Measurements from ENCODE around the gene TMEM31.
A peak's percentile ranks its signal among the peaks of the same experiment; 100 is the strongest.

The TMEM31 gene, protein sequence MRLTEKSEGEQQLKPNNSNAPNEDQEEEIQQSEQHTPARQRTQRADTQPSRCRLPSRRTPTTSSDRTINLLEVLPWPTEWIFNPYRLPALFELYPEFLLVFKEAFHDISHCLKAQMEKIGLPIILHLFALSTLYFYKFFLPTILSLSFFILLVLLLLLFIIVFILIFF

DNA sequence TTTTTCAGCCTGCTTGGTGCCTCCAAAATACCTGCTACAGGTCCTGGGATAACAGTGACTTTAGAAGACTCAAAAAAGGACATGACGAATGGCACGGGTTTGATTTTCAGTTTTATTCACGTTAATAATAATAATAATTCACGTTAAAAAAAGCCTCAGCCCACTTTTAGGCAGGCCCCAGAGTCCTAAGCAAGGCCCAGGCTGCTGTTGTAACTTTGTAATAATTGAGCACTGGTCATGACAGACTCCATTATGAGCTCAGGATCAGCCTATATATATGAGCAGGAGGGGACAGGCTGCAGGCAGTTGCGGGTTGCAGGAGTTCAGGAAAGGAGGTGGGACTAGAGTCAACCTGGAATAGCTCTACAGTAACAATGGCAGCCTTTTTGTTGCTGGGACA is at the start of gene TMEM31:
TSS of gene TMEM31 (plus strand) at position 301 of the 400 bp plus-strand sequence. CDS start 1,350 bp downstream, outside the sequence.
- DNase-seq, result no peak

GRCh38 chrX:103663981-103664762 is 46.5 kb upstream of the TMEM31 start:
- no peak for DNase-seq

DNA sequence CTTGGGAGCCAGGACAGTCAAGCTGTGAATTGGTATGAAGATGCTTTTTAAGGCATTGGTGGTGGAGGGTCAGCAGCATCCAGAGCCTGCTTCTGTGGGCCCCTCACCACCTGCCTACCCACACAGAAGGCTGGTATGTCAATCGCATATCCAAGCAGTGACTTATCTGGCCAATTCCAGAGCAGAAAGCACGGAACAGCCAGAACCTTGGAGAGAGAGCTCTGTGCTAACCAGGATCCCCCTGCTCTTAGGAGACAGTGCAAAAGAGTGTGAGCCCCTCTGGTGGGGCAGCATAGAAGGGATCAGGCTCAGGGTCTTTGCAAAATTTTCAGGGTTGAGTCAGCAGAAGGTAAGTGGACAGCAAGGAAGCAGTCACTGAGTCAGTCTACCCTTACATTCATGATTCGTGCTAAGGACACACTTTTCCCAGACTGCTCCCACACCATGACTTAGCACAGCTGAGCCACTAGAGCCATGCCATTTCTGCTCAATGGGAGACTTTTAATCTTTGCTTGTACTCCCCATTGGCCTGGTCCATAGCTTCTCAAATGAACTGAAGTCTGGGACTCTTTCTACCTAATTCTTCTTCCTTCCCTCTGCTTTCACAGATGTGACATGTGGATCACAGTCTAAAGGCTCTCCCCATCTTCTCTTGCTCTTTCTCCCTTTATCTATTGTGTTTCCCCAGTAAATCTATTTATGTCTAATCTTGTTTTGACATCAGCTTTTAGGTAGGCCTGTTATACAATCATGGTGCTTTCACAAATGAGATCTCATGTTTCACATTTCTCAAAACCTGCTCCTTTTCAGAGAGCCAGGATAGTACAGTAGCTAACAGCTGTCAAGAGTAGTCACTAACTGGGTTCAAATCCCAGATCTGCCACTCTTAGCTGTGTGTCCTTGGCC is 44.3 kb upstream of the TMEM31 start:
- DNase-seq, result no peak

DNA sequence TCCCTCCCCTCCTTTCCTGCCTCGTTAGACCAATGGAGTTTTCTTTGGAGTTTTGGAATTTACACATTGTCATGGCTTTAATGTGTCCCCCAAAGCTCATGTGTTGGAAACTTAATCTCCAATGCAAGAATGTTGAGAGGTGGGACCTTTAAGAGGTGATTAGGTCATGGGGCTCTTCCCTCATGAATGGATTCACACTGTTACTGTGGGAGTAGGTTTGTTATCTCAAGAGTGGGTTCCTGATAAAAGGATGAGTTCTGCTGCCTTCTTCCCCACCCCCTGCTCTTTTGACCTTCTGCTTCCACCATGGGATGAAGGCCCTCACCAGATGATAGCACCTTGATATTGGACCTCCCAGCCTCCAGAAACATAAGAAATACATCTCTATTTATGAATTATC is 41.0 kb upstream of the TMEM31 start:
- no peak for DNase-seq

DNA sequence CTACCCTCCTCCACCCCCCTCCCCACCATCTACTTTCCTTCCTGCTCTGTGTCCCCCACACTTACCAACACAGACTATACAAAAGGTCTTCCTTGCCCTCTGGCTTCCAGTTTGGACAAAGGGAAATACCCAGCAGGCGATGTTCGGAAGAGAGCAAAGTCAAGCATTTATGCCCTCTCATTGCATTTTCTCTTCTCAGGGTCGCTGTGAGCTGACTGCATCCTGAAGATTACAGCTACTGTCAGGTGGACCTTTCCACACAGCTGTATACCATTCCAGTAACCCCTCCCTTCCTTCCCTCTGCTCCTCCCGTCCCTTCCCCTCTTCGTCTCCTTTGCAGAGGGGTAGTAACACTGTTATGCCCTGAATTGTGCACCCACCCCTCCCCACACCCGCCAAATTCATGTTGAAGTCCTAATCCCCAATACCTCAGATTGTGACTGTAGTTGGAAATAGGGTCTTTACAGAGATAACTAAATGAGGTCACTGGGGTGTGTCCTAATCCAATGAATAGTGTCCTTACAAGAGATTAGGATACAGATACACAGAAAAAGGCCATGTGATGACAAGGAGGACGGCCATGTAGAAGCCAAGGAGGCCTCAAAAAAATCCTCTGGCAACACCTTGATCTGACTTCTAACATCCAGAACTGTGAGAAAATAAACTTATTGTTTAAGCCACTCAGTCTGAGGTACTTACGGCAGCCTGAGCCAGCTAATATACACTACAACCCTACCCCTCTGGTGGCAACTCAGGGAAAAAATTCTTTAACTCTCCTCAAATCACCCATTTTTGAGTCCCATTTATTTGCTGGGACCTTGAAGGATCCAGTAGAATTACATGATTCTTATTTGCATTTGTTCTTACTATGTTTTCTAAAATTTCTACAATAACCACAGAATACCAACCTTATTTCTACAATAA is 35.9 kb upstream of the TMEM31 start:
- no peak for DNase-seq

DNA sequence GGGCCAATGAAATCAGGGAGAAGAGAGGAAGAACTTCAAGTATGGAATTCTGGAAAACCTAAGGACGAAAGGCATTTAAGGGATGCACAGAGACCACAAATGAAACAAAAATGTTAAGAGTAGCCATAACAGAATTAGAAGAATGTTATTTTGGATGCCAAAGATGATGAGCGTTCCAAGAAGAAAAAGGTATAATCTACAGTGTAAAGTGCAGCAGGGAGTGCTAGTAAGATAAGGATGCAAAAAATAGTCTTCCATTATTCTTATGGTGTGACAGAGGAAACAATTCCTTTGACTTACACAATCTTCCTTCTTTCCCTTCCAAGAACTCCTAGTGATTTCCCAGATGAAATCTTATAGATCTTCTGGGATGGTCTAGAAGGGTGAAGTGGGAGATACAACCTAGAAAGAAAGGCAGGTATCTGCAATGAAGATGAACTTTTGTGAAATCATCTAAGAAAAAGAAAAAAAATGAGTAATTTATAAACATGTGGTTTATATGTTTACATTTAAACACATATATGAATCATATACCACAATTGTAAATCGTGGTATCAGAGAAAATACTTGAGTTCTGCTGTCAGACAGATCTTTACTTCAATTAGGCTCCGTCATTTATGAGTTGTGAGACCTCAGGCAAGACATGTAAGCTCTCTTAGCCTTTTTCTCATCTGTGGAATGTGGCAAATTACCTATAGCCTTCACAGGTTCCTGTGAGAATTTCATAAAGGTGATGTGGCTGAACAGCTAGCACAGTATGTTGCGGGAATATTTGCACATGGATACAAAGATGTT is 32.3 kb upstream of the TMEM31 start:
- DNase-seq, result no peak

- no peak for DNase-seq
These were observed 29.3 kb upstream of the TMEM31 start for GRCh38 chrX:103681443-103681842.

GRCh38 chrX:103685396-103685795 is 25.3 kb upstream of the TMEM31 start:
- DNase-seq, result peak in 1 of 2 donors; percentile 7

DNA sequence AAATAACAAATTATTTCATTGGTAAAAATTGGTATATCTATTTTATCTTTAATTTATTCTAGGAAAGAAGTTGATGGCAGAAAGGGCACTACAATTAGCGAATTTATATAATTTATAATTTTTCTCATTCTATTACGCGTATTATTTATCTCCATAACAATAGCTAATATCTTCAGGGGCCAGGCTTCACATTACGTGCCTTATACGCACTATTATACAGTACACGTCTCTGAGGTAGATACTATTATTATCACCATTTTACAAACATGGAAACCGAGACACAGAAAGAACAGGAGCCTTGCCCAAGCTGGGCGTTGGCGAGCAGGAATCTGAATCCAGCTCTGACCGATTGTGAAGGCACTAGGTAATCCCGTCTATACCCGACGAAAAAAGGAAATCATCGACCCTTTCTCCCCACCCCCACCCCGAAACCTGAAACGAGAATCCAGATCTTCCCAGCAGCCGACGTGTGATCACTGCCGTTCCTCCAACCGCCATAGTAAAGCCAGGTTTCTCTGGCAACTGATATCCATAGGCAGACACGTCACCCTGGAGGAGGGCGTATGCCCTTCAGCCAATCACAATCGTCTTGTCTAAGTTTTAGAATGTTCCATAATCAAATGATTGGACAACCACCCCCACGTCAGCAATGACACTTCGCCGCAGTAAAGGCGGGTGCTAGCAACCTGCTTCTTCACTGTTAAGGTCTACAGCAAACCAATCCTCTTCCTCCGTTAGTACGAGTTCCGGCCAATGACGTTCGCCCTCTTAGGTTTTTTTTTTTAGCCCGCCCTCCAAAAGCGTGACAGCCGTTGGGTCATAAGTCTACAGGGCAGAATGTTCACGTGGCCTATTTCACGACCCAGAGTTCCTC is 24.3 kb upstream of the TMEM31 start, which contains the start of gene MORF4L2:
TSS of gene MORF4L2 (minus strand) at position 501 of the 874 bp plus-strand sequence. CDS start 9,672 bp downstream, outside the sequence.
- DNase-seq, result peak; percentile 80 to 83

GRCh38 chrX:103687073-103687695 is 23.5 kb upstream of the TMEM31 start:
- DNase-seq, result peak; percentile 82 to 87

DNA sequence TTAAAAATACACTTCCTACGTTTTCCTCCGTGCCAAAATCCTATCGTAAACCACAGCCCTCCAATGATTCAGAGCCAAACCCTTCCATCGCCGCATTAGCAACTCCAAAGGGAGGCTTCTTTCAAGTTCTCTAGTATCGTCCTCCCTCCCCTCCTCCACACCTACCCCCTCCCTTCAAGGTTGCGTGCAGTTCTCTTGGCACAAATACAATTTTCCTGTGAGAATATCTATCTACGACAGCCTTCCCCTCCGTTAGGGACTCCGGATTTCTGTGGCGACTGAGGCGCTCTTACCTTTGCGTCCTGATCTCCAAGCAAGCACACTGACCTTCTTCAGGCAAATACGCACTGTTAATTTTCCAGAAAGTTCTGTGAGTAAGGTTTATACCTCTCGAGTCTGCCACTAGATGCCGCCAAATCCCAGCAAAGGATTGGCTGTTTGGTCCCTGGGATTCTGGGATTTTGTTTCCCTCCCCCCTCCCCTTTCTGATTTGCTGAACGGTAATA is 23.0 kb upstream of the TMEM31 start:
- DNase-seq, result peak; percentile 45 to 59

DNA sequence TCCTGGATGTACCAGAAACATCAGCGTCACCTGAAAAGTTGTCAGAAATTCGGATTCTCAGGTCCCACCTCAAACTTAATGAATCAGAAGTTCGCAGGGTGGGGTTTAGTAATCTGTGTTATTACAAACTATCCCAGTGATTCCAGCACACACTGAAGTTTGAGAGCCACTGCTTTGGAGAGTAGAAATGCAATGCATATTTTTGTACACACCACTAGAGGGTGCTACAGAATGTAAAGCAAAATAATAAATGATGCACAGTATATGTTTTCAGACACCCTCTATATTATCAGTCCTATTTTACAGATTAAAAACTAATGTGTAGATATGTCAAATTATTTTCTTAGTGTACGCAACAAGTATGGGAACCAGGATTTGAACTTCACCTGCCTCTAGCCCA is 21.8 kb upstream of the TMEM31 start:
- DNase-seq, result no peak

- no peak for DNase-seq
These were observed 19.6 kb upstream of the TMEM31 start for GRCh38 chrX:103691059-103691458.

GRCh38 chrX:103697687-103698086 is 13.0 kb upstream of the TMEM31 start:
- DNase-seq, result no peak

DNA sequence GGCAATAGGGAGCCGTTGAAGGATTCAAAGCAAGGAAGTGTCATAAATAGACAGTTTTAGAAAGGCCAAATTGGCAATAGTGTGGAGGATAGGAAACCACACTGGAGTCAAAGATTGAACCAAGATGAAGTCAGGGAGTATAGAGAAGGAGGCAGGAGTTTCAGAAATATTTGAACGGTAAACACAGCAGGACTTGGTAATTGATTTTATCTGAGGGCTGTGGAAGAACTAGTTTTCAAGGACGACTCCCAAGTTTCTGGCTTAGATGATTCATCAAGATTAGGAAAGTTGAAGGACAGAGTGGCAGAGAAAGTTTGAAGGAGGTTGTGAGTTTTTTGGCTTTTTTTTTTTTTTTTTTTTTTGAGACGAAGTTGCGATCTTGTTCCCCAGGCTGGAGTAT is 11.5 kb upstream of the TMEM31 start:
- DNase-seq, result no peak

DNA sequence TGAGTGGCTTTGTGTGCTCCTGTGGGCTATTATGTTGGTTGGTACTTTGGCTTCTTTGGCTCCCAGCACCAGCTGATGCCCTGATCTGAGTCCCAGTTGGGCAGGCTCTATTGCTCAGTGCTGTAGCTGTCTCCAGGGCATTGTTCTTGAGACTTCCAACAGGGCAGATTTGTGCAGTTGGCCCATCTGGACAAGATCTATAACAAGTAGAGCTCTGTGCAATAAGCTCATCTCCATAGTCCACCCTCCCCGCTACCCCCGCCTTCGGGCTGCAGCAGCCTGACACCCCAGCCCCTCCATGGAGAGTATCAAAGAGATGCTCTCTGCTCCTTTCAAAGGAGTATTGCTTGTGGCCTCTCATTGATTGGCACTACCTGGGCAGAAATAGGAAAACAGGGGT is 5.8 kb upstream of the TMEM31 start:
- no peak for DNase-seq

- DNase-seq, result no peak
These were observed 6.3 kb downstream of the TMEM31 start for GRCh38 chrX:103716962-103717361.

DNA sequence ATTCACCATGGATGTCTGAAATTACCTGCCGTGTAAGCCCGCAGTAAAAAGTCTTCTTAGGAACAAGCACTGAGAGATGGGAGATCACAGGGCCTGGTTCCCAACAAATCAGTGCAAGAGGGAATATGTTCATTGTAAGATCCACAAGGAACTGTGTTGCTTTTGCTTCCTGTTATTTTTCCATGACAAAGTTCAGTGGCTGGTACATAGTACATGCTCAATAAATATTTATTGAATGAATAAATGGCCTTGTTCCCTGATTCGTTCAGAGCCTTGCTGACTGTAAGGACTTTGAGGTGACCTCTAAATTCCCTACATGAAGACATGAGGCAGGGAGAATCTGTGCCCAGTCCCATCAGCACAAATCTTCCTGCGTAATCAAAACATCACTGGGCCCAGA is 7.4 kb downstream of the TMEM31 start:
- no peak for DNase-seq

DNA sequence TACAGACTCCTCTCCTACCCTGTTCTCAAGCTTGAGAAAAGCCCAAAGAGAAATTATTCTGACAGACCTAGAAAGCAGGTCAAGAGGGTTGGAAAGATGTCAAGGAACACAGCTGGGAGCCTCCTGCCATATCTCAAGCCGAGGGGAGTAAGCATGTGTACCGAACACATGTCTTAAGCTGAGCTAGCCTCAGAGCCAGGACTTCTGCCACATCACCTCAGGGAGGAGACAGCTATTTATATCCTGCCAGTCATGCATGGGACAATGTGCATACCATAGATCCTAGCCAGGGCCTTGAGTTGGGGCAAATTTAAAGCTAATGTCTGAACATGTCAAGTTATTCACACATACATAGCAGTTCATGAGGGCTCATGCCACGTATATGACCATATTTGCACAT is 11.8 kb downstream of the TMEM31 start:
- DNase-seq, result no peak

GRCh38 chrX:103726477-103726876 is 15.8 kb downstream of the TMEM31 start:
- DNase-seq, result no peak
